Measurements from ENCODE around the gene TMEM212.

DNA sequence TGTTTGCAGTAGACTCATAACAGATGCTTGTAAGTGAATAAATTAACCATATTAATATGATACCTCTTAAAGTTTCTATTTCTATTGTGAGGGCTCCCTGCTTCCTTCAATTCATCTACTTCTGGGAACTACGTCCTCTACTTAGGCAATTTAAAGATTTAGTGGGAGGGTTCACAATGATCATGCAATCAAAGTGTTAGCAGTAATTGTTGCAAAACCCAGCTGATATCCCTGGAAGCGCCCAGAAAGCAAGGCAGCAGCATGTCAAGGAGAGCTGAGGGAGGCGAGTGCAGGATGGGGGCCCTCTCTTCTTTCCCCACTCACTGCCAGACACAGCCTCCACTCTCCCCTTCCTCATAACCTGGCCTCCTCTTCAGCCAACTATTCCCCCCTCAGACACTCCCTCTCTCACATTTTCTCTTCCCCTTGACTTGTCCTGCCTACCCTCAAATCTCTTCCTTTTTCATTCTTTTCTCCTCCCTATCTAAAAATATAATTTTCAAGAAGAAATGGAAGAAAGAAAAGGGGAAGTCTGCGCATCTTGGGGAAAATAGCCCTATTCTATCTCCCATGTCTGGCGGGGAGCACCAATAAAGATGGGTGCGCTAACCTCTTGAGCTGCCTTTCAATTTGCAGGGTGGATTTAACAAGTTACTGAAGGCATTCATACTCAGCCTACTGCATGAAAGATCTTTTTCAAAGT, 6.6 kb downstream of the TMEM212 start:
- TF ChIP-seq EZH2 (IDR thresholded peaks at IDR 0.05; ENCODE audit: borderline replicate concordance, insufficient read depth, low read depth, low read length, poor library complexity, severe bottlenecking) (no peak), CTCF (IDR thresholded peaks at IDR 0.05) (no peak)
